ENCODE results near the gene ZNF830. TPM values are rescaled to one million over a fixed set of nuclear protein-coding genes. Genes with fewer than 3 reads are reported as not detected.

The ZNF830 gene
- polyA plus RNA-seq, 1 of the 3 experiments (the other 2 are of a cell fraction): 8.8 TPM

- TF ChIP-seq REST (IDR thresholded peaks at IDR 0.05; ENCODE audit: low read depth, low read length) (no peak), JUND (IDR thresholded peaks at IDR 0.05) (no peak), FOSL2 (IDR thresholded peaks at IDR 0.05; ENCODE audit: borderline replicate concordance, low read depth) (no peak), TCF12 (IDR thresholded peaks at IDR 0.05) (no peak), FOXJ3 (CRISPR knock-in tag; IDR thresholded peaks at IDR 0.05) (no peak), USF2 (IDR thresholded peaks at IDR 0.05; ENCODE audit: borderline replicate concordance, low read depth, low read length) (no peak), SMC3 (IDR thresholded peaks at IDR 0.05; ENCODE audit: low read depth, low read length) (no peak)
Measured at GRCh38 chr17:34987232-34987631, 25.9 kb downstream of the ZNF830 start (continued).

- Histone ChIP-seq H3F3A (replicated peaks; ENCODE audit: insufficient read depth) (no peaks in the 10 kb centered on the region), H3K27me3 (ENCODE audit: insufficient read depth) (no peaks in the 10 kb centered on the region), H3K9me3 (no peaks in the 10 kb centered on the region), H3K4me3 (ENCODE audit: low read depth in 2 of 2, low read length in 1 of 2) (no peak overlapping the region), H3K4me1 (ENCODE audit: control insufficient read depth in 1 of 2, insufficient read depth in 2 of 2, low read depth in 1 of 2, low read length in 1 of 2) (no peaks in the 10 kb centered on the region), H3K9ac (no peak overlapping the region), H3K9me2 (no peaks in the 10 kb centered on the region), H3K27ac (ENCODE audit: low read depth in 2 of 2, low read length in 1 of 2) (no peak overlapping the region), H2AFZ (ENCODE audit: low read depth) (no peak overlapping the region), H4K20me1 (ENCODE audit: insufficient read depth) (no peaks in the 10 kb centered on the region), H3K4me2 (no peak overlapping the region), H3K36me3 (replicated peaks in 1 of 2; ENCODE audit: control insufficient read depth in 1 of 2, insufficient read depth in 2 of 2, low read length in 1 of 2) (peaks cover 44 to 63% of the 10 kb centered on the region in 2 experiments), H3K79me2 (ENCODE audit: insufficient read depth) (peaks cover 19% of the 10 kb centered on the region; the same call in 1 of the 2 replicates)
- 98% methylated on average over 2 of the region's 2 CpGs for WGBS (ENCODE audit: low lambda C conversion rate)
- TF ChIP-seq ELF1 (IDR thresholded peaks at IDR 0.05): no peak
- TF ChIP-seq RCOR1 (IDR thresholded peaks at IDR 0.05; ENCODE audit: low read length): no peak
- TF ChIP-seq CTCF (IDR thresholded peaks at IDR 0.05): no peak
- no peak for TF ChIP-seq FOXM1 (IDR thresholded peaks at IDR 0.05; ENCODE audit: low read depth)
- no peak for TF ChIP-seq GABPA (IDR thresholded peaks at IDR 0.05; ENCODE audit: low read depth)
- TF ChIP-seq, protein P1, sequence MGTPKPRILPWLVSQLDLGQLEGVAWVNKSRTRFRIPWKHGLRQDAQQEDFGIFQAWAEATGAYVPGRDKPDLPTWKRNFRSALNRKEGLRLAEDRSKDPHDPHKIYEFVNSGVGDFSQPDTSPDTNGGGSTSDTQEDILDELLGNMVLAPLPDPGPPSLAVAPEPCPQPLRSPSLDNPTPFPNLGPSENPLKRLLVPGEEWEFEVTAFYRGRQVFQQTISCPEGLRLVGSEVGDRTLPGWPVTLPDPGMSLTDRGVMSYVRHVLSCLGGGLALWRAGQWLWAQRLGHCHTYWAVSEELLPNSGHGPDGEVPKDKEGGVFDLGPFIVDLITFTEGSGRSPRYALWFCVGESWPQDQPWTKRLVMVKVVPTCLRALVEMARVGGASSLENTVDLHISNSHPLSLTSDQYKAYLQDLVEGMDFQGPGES (IDR thresholded peaks at IDR 0.05; ENCODE audit: low read depth, low read length): no peak
- TF ChIP-seq GATA2 (CRISPR knock-in tag; IDR thresholded peaks at IDR 0.05): no peak
- TF ChIP-seq MEF2A (IDR thresholded peaks at IDR 0.05; ENCODE audit: borderline replicate concordance, low read depth): no peak
- TF ChIP-seq EP300 (IDR thresholded peaks at IDR 0.05; ENCODE audit: borderline replicate concordance in 1 of 2, low read depth in 1 of 2, low read length in 1 of 2): no peak
- TF ChIP-seq USF2 (IDR thresholded peaks at IDR 0.05; ENCODE audit: borderline replicate concordance, low read depth, low read length): no peak
- TF ChIP-seq EZH2phosphoT487 (IDR thresholded peaks at IDR 0.05; ENCODE audit: borderline replicate concordance, low read depth): no peak
- TF ChIP-seq, protein P2, sequence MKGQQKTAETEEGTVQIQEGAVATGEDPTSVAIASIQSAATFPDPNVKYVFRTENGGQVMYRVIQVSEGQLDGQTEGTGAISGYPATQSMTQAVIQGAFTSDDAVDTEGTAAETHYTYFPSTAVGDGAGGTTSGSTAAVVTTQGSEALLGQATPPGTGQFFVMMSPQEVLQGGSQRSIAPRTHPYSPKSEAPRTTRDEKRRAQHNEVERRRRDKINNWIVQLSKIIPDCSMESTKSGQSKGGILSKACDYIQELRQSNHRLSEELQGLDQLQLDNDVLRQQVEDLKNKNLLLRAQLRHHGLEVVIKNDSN (IDR thresholded peaks at IDR 0.05; ENCODE audit: borderline replicate concordance, low read depth): no peak
- no peak for TF ChIP-seq POLR2AphosphoS5 (IDR thresholded peaks at IDR 0.05; ENCODE audit: low read depth, low read length)
- no peak for TF ChIP-seq YY1 (IDR thresholded peaks at IDR 0.05; ENCODE audit: low read depth)
- no peak for TF ChIP-seq TCF12 (IDR thresholded peaks at IDR 0.05)
- TF ChIP-seq, protein P3, sequence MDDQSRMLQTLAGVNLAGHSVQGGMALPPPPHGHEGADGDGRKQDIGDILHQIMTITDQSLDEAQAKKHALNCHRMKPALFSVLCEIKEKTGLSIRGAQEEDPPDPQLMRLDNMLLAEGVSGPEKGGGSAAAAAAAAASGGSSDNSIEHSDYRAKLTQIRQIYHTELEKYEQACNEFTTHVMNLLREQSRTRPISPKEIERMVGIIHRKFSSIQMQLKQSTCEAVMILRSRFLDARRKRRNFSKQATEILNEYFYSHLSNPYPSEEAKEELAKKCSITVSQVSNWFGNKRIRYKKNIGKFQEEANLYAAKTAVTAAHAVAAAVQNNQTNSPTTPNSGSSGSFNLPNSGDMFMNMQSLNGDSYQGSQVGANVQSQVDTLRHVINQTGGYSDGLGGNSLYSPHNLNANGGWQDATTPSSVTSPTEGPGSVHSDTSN (IDR thresholded peaks at IDR 0.05): no peak
- TF ChIP-seq RXRA (IDR thresholded peaks at IDR 0.05; ENCODE audit: borderline replicate concordance, low read depth): no peak
- TF ChIP-seq SMC3 (IDR thresholded peaks at IDR 0.05; ENCODE audit: low read depth, low read length): no peak
- no peak for DNase-seq
- ChIA-PET POLR2A (no interaction called here), CTCF (interaction anchor here (1.2 to 1.3 kb wide), 2 partner anchors 131 to 153 kb away, joined by 4 read pairs; partner anchors contain the start of gene RAD51D)
Measured at GRCh38 chr17:34988644-34989043, 27.3 kb downstream of the ZNF830 start.
